ENCODE results near the gene F11R.

The F11R gene

GRCh38 chr1:161021165-161021969 lies 415 bp upstream of the F11R start:
- no peak for TF ChIP-seq GATA2 (IDR thresholded peaks at IDR 0.05; ENCODE audit: low read depth, low read length)

- no peak for TF ChIP-seq GATA3 (IDR thresholded peaks at IDR 0.05; ENCODE audit: low read depth, low read length)
These were observed 1.0 kb downstream of the F11R start for GRCh38 chr1:161019751-161020495.

- TF ChIP-seq GATA3 (IDR thresholded peaks at IDR 0.05; ENCODE audit: low read depth, low read length), result no peak
- no peak for TF ChIP-seq GATA2 (IDR thresholded peaks at IDR 0.05; ENCODE audit: low read depth, low read length)
These were observed 2.4 kb downstream of the F11R start for GRCh38 chr1:161018631-161018930.

- TF ChIP-seq GATA2 (IDR thresholded peaks at IDR 0.05; ENCODE audit: low read depth, low read length), result no peak
- no peak for TF ChIP-seq GATA3 (IDR thresholded peaks at IDR 0.05; ENCODE audit: low read depth, low read length)
These were observed 3.0 kb downstream of the F11R start for GRCh38 chr1:161017756-161018630.

GRCh38 chr1:161013488-161014230 lies 7.3 kb downstream of the F11R start:
- TF ChIP-seq GATA3 (IDR thresholded peaks at IDR 0.05; ENCODE audit: low read depth, low read length), result no peak
- TF ChIP-seq GATA2 (IDR thresholded peaks at IDR 0.05; ENCODE audit: low read depth, low read length), result no peak

GRCh38 chr1:161013131-161013487 lies 7.8 kb downstream of the F11R start:
- TF ChIP-seq GATA2 (IDR thresholded peaks at IDR 0.05; ENCODE audit: low read depth, low read length) (no peak), GATA3 (IDR thresholded peaks at IDR 0.05; ENCODE audit: low read depth, low read length) (no peak)

- no peak for TF ChIP-seq GATA3 (IDR thresholded peaks at IDR 0.05; ENCODE audit: low read depth, low read length)
- TF ChIP-seq GATA2 (IDR thresholded peaks at IDR 0.05; ENCODE audit: low read depth, low read length), result no peak
These were observed 8.5 kb downstream of the F11R start for GRCh38 chr1:161012420-161012819.

GRCh38 chr1:161009602-161010211 lies 11.2 kb downstream of the F11R start:
- no peak for TF ChIP-seq GATA3 (IDR thresholded peaks at IDR 0.05; ENCODE audit: low read depth, low read length)
- TF ChIP-seq GATA2 (IDR thresholded peaks at IDR 0.05; ENCODE audit: low read depth, low read length), result no peak

- TF ChIP-seq GATA2 (IDR thresholded peaks at IDR 0.05; ENCODE audit: low read depth, low read length) (no peak), GATA3 (IDR thresholded peaks at IDR 0.05; ENCODE audit: low read depth, low read length) (no peak)
These were observed 12.0 kb downstream of the F11R start for GRCh38 chr1:161008869-161009510.

GRCh38 chr1:161007369-161007768 lies 13.6 kb downstream of the F11R start:
- TF ChIP-seq GATA2 (IDR thresholded peaks at IDR 0.05; ENCODE audit: low read depth, low read length) (no peak), GATA3 (IDR thresholded peaks at IDR 0.05; ENCODE audit: low read depth, low read length) (no peak)

GRCh38 chr1:161006563-161006962 lies 14.4 kb downstream of the F11R start:
- TF ChIP-seq GATA3 (IDR thresholded peaks at IDR 0.05; ENCODE audit: low read depth, low read length) (no peak), GATA2 (IDR thresholded peaks at IDR 0.05; ENCODE audit: low read depth, low read length) (no peak)

- TF ChIP-seq GATA3 (IDR thresholded peaks at IDR 0.05; ENCODE audit: low read depth, low read length), result no peak
- no peak for TF ChIP-seq GATA2 (IDR thresholded peaks at IDR 0.05; ENCODE audit: low read depth, low read length)
These were observed 19.4 kb downstream of the F11R start for GRCh38 chr1:161001525-161001924.

Data from SH-SY5Y (cell line).